Left renal pelvis (tissue), 4 donors: ENCODE data around the gene GARIN3. TPM values are rescaled to one million over a fixed set of nuclear protein-coding genes. Genes with fewer than 3 reads are reported as not detected.

Experiments
- DNase-seq, 4 donors: peaks; one replicate each; pipeline ENCODE4 v3.0.0-alpha.2; 2013; ENCODE audit warnings: low read depth in 4 of 4, low spot score in 3 of 4
- polyA plus RNA-seq, 4 donors: library from polyadenylated mRNA; unstranded; fragments of 120-200 nt; gene quantifications; one replicate each; pipeline ENCODE4 v1.2.1, GENCODE V29; 2013; ENCODE audit not compliant: insufficient read length in 4 of 4

GARIN3 gene
- polyA plus RNA-seq, 4 donors: not detected

- DNase-seq: no peak
These were observed 15.1 kb downstream of the GARIN3 start for GRCh38 chr5:157150995-157151394.

GRCh38 chr5:157148734-157149615, 17.1 kb downstream of the GARIN3 start:
- peak in 3 of 4 donors; percentile 53 to 64 (median 60) for DNase-seq

- peak; percentile 12 to 85 (median 22) for DNase-seq
These were observed 22.7 kb downstream of the GARIN3 start for GRCh38 chr5:157143127-157143971.

- peak; percentile 98 to 100 (median 100) for DNase-seq
These were observed 23.5 kb downstream of the GARIN3 start, which contains the start of gene MED7 for GRCh38 chr5:157142317-157143126. MED7 (minus strand) TSS chr5:157142865; CDS start chr5:157139431, 3,434 bp downstream.

GRCh38 chr5:157137691-157138090, 28.4 kb downstream of the GARIN3 start:
- no peak for DNase-seq

- no peak for DNase-seq
These were observed 33.8 kb downstream of the GARIN3 start for GRCh38 chr5:157132281-157132612.

- DNase-seq: no peak
These were observed 35.1 kb downstream of the GARIN3 start for GRCh38 chr5:157130925-157131324.

GRCh38 chr5:157121709-157122108, 44.4 kb downstream of the GARIN3 start:
- no peak for DNase-seq

GRCh38 chr5:157120102-157120501, 46.0 kb downstream of the GARIN3 start:
- DNase-seq: no peak

GRCh38 chr5:157116483-157116954, 49.5 kb downstream of the GARIN3 start:
- no peak for DNase-seq

GRCh38 chr5:157115502-157115901, 50.6 kb downstream of the GARIN3 start:
- no peak for DNase-seq

- no peak for DNase-seq
These were observed 51.1 kb downstream of the GARIN3 start for GRCh38 chr5:157115012-157115411.

- DNase-seq: no peak
These were observed 53.1 kb downstream of the GARIN3 start for GRCh38 chr5:157113002-157113401.

Other genes with a start within 250 kb of the GARIN3 start
- 10 to 100 TPM in 1 of 4 donors, under 1 TPM in 3; 0.38 to 13.2 (median 0.88) TPM for gene TIMD4, start 203.0 kb downstream of the GARIN3 start, polyA plus RNA-seq
- 1 to 10 TPM in 3 of 4 donors, under 1 TPM in 1; 0.14 to 3.1 (median 2.2) TPM for gene HAVCR1, start 107.1 kb downstream of the GARIN3 start, polyA plus RNA-seq
- 10 to 100 TPM in 2 of 4 donors, 1 to 10 TPM in 2; 5.4 to 11.7 (median 8.8) TPM for gene HAVCR2, start 57.2 kb downstream of the GARIN3 start, polyA plus RNA-seq
- 10 to 100 TPM; 16.9 to 27.5 (median 21.9) TPM for gene MED7, start 23.4 kb downstream of the GARIN3 start, polyA plus RNA-seq
- gene ITK, start 14.6 kb upstream of the GARIN3 start, polyA plus RNA-seq: under 1 TPM; 0.17 to 0.80 (median 0.42) TPM
- gene CYFIP2, start 99.9 kb upstream of the GARIN3 start, polyA plus RNA-seq: 100 to 1,000 TPM in 3 of 4 donors, 10 to 100 TPM in 1; 10.9 to 131 (median 125) TPM